T-cell (primary cell): ENCODE data around the gene SHBG. TPM values are rescaled to one million over a fixed set of nuclear protein-coding genes. Genes with fewer than 3 reads are reported as not detected.
A peak's percentile ranks its signal among the peaks of the same experiment; 100 is the strongest.
"Not testable (repeated sequence)": the region's sequence is repeated elsewhere in the genome, so short reads cannot be mapped to it uniquely, and the experiment has no call there.

Experiments
- ATAC-seq, 4 experiments: fragments of 200-7000 bp in 3 of 4; fragments of 150-1000 bp in 1 of 4; cut with Tn5 transposase; replicated peaks in 1 of 4; 1 replicate in 3 of 4; 2 replicates in 1 of 4; pipeline ENCODE4 v1.10.0; 2021; ENCODE audit warnings: moderate library complexity in 3 of 4, mild to moderate bottlenecking in 2 of 4, moderate number of reproducible peaks in 1 of 4
- CTCF ChIA-PET, 2 donors: fragments of 300-600 bp; sonication (Branson Sonifier 250); formaldehyde crosslinking; loops; one replicate each; lab custom pipeline; 2022; ENCODE audit warnings: antibody characterized with exemption in 2 of 2; lab: Charles Lee
- POLR2A ChIA-PET, 2 donors: fragments of 300-600 bp; sonication (Branson Sonifier 250); formaldehyde crosslinking; loops; one replicate each; lab custom pipeline; 2022; ENCODE audit warnings: antibody characterized with exemption in 2 of 2; lab: Charles Lee
- DNase-seq, 35 experiments: peaks; one replicate each; pipeline versions ENCODE4 v3.0.0 to v3.0.0-alpha.2; 2013 to 2023
- H3K27ac ChIP-seq: one replicate; pipeline ENCODE4 v1.5.1; 2013; ENCODE audit warnings: low read length
- H3K27me3 ChIP-seq, 2 experiments: replicated peaks in 1 of 2; 1 replicate in 1 of 2; 2 replicates in 1 of 2; pipeline versions ENCODE4 v1.6.1 to v1.7.0; 2013; ENCODE audit warnings: low read length in 1 of 2, mixed read lengths in 1 of 2; ENCODE audit not compliant: control insufficient read depth in 2 of 2, insufficient read depth in 2 of 2; ENCODE audit errors: extremely low read depth in 1 of 2
- H3K36me3 ChIP-seq, 2 donors: 1 replicate in 1 of 2; 2 replicates in 1 of 2; pipeline versions ENCODE4 v1.6.1 to v1.7.0; 2013; ENCODE audit warnings: low read length in 1 of 2; ENCODE audit not compliant: control insufficient read depth in 2 of 2, insufficient read depth in 1 of 2; ENCODE audit errors: extremely low read depth in 1 of 2
- H3K4me1 ChIP-seq, 2 experiments: 1 replicate in 1 of 2; 2 replicates in 1 of 2; pipeline versions ENCODE4 v1.6.1 to v1.7.0; 2013; ENCODE audit warnings: low read length in 2 of 2, mixed read lengths in 1 of 2; ENCODE audit not compliant: insufficient read depth in 2 of 2, control insufficient read depth in 1 of 2; ENCODE audit errors: extremely low read depth in 1 of 2
- H3K4me3 ChIP-seq, 2 donors: 1 replicate in 1 of 2; 2 replicates in 1 of 2; pipeline versions ENCODE4 v1.5.1 to v1.7.0; 2013; ENCODE audit warnings: mild to moderate bottlenecking in 2 of 2, low read length in 1 of 2, moderate library complexity in 1 of 2; ENCODE audit not compliant: control insufficient read depth in 1 of 2; ENCODE audit errors: extremely low read depth in 1 of 2
- H3K9me3 ChIP-seq: 2 replicates; pipeline ENCODE4 v1.7.0; 2013
- H3K27ac Mint-ChIP-seq, 2 donors: one replicate each; pipeline ENCODE4 v1.8.0; 2020 to 2021; ENCODE audit warnings: mild to moderate bottlenecking in 2 of 2, mixed read lengths in 2 of 2
- H3K27me3 Mint-ChIP-seq, 2 donors: one replicate each; pipeline ENCODE4 v1.8.0; 2021 to 2022; ENCODE audit warnings: mixed read lengths in 2 of 2
- H3K36me3 Mint-ChIP-seq: one replicate; pipeline ENCODE4 v1.8.0; 2021; ENCODE audit warnings: mixed read lengths
- H3K4me1 Mint-ChIP-seq, 3 donors: one replicate each; pipeline ENCODE4 v1.8.0; 2020 to 2022; ENCODE audit warnings: mixed read lengths in 3 of 3, mild to moderate bottlenecking in 1 of 3
- H3K4me3 Mint-ChIP-seq, 3 donors: one replicate each; pipeline ENCODE4 v1.8.0; 2020 to 2022; ENCODE audit warnings: mild to moderate bottlenecking in 3 of 3, mixed read lengths in 3 of 3, moderate library complexity in 3 of 3
- H3K9me3 Mint-ChIP-seq, 3 donors: one replicate each; pipeline ENCODE4 v1.8.0; 2020 to 2022; ENCODE audit warnings: mixed read lengths in 3 of 3
- WGBS: methylation state at CpG from one replicate; pipeline ENCODE4 v1.1.5; 2013; ENCODE audit warnings: missing lambda C conversion rate; ENCODE audit not compliant: insufficient coverage; 5-methylcytosine and 5-hydroxymethylcytosine counted together
- total RNA-seq, 35 experiments: library from RNA in 6 of 35; stranded (reverse) in 6 of 35; fragments of 120-200 nt in 1 of 35; gene quantifications; one replicate each; pipeline versions ENCODE4 v1.2.1 to v1.2.4 and lab custom pipeline; 2013 to 2026

SHBG gene
- total RNA-seq, 5 donors from 2014 or later (not counting 1 experiment from before 2014, with no cell fraction given): not detected

DNA sequence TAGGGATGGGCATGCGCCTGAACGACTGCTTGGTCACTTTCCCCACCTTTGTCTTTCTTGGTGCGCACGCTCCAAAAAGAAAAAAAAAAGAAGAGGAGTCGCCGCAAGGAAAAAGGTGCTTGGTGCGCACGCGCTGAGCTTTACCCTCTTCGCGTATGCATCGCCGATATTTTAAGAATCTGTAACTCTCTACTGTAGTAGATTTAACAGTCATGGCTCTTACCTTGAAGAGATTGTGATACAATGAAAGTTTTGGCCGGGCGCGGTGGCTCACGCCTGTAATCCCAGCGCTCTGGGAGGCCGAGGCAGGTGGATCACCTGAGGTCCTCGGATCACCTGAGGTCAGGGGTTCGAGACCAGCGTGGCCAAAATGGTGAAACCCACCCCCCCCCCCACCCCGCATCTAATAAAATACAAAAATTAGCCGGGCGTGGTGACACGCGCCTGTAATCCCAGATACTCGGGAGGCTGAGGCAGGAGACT lies 14.6 kb upstream of the SHBG start:
- ATAC-seq (peak; percentile 3 to 34 (median 12)), DNase-seq (no peak)
- no peaks in the 10 kb centered on the region for H3K9me3 ChIP-seq
- H3K27me3 ChIP-seq: no peaks in the 10 kb centered on the region
- peak overlapping the region; percentile 87 to 91 (median 89) for H3K4me3 Mint-ChIP-seq
- H3K36me3 Mint-ChIP-seq: no peaks in the 10 kb centered on the region
- H3K27me3 Mint-ChIP-seq: no peaks in the 10 kb centered on the region
- ChIA-PET POLR2A (interaction anchor here in 1 of 2 donors (0.8 kb wide), 1 partner anchor 35 kb away, joined by 3 read pairs; the partner anchor contains the start of gene ATP1B2), CTCF (interaction anchor here (0.5 to 2.8 kb wide), 13 partner anchors 12 to 260 kb away, joined by 3 to 36 read pairs (median 3); partner anchors contain the start of genes TP53 (in 2 of the 2), KDM6B (in 1 of the 2), MPDU1 (in 1 of the 2) and SAT2 (in 1 of the 2))
- H3K27ac ChIP-seq: peak overlapping the region; percentile 65
- H3K27ac Mint-ChIP-seq: peak overlapping the region; percentile 93 to 97
- H3K4me1 Mint-ChIP-seq: peaks cover 34 to 37% (median 35%) of the 10 kb centered on the region in 3 donors
- WGBS: 7% methylated on average over 10 of the region's 28 CpGs
- peak overlapping the region; percentile 69 to 70 for H3K4me3 ChIP-seq
- peaks cover 0 to 7% of the 10 kb centered on the region in 2 donors for H3K36me3 ChIP-seq
- peaks cover 12 to 31% of the 10 kb centered on the region in 2 experiments for H3K4me1 ChIP-seq
- no peaks in the 10 kb centered on the region for H3K9me3 Mint-ChIP-seq

DNA sequence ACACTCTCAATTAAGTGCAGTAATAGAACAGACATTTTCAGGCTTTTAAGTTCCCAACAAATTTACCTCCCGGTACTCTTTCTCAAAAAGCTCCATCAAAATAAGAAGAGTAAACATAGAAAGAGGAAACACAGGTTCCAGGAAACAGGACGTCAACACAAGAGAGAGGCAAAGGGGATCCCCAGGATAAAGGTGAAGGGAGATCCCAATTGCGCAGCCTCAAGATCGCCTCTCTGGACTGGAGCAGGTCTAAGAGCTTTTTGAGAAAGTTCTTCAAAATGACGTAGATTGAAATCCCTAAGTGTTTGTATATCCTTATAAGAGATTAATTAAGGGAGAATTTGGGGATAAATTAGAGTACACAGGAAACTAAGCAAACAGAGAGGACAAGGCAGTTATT lies 11.3 kb upstream of the SHBG start:
- Histone ChIP-seq H3K9me3 (no peaks in the 10 kb centered on the region), H3K27me3 (no peaks in the 10 kb centered on the region), H3K27ac (no peak overlapping the region), H3K36me3 (no peaks in the 10 kb centered on the region), H3K4me1 (peaks cover 3 to 13% of the 10 kb centered on the region in 2 experiments), H3K4me3 (no peak overlapping the region)
- no CpG with 5 or more reads among the region's 5 CpGs for WGBS
- ATAC-seq (no peak), DNase-seq (no peak)
- Mint-ChIP-seq H3K4me3 (no peak overlapping the region), H3K4me1 (peaks cover 5 to 7% (median 5%) of the 10 kb centered on the region in 3 donors), H3K36me3 (no peaks in the 10 kb centered on the region), H3K27ac (no peak overlapping the region), H3K27me3 (no peaks in the 10 kb centered on the region), H3K9me3 (no peaks in the 10 kb centered on the region)
- CTCF ChIA-PET: interaction anchor here in 1 of 2 donors (0.6 kb wide), 1 partner anchor 32 kb away, joined by 3 read pairs; the partner anchor contains the start of gene ATP1B2
- POLR2A ChIA-PET: no interaction called here

DNA sequence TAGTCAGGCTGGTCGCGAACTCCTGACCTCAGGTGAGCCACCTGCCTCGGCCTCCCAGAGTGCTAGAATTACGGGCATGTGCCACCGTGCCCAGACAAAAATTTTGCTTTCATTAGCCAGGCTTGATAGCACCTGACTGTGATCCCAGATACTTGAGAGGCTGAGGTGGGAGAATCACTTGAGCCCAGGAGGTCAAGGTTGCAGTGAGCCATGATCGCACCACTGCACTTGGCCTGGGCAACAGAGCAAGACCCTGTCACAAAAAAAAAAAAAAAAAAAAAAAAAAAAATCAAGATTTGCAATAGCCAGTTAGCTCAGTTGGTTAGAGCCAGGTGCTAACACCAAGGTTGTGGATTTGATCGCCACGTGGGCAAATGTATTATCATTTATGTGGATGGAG lies 9.1 kb upstream of the SHBG start:
- ATAC-seq (no peak), DNase-seq (no peak)
- Histone ChIP-seq H3K27ac (no peak overlapping the region), H3K27me3 (no peaks in the 10 kb centered on the region), H3K36me3 (no peaks in the 10 kb centered on the region), H3K4me3 (no peak overlapping the region), H3K4me1 (no peaks in the 10 kb centered on the region), H3K9me3 (no peaks in the 10 kb centered on the region)
- ChIA-PET POLR2A (interaction anchor here in 1 of 2 donors (0.6 kb wide), 1 partner anchor 50 kb away, joined by 4 read pairs; no protein-coding TSS in a partner anchor), CTCF (interaction anchor here (0.7 to 0.8 kb wide), 2 partner anchors 65 to 69 kb away, joined by 3 to 10 read pairs; no protein-coding TSS in a partner anchor)
- WGBS: 100% methylated on average over 3 of the region's 8 CpGs
- H3K27me3 Mint-ChIP-seq: no peaks in the 10 kb centered on the region
- H3K27ac Mint-ChIP-seq: no peak overlapping the region
- no peaks in the 10 kb centered on the region for H3K9me3 Mint-ChIP-seq
- H3K4me1 Mint-ChIP-seq: no peaks in the 10 kb centered on the region
- no peaks in the 10 kb centered on the region for H3K36me3 Mint-ChIP-seq
- no peak overlapping the region for H3K4me3 Mint-ChIP-seq

DNA sequence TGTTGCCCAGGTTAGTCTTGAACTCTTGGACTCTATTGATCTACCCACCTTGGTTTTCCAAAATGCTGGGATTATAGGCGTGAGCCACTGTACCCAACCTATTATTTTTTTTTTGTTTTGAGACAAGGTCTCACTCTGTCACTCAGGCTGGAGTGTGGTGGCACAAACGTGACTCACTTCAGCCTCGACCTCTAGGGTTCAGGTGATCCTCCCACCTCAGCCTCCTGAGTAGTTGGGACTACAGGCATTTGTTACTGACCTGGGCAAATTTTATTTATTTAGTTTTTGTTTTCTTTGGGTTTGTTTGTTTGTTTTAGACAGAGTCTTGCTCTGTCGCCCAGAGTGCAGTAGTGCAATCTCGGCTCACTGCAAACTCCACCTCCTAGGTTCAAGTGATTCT lies 6.3 kb upstream of the SHBG start:
- Histone ChIP-seq H3K4me3 (no peak overlapping the region), H3K36me3 (no peaks in the 10 kb centered on the region), H3K4me1 (peaks cover 5 to 20% of the 10 kb centered on the region in 2 experiments), H3K27me3 (no peaks in the 10 kb centered on the region), H3K9me3 (no peaks in the 10 kb centered on the region), H3K27ac (no peak overlapping the region)
- no peak for ATAC-seq
- DNase-seq: no peak
- Mint-ChIP-seq H3K4me1 (peaks cover 14 to 18% (median 18%) of the 10 kb centered on the region in 3 donors), H3K36me3 (no peaks in the 10 kb centered on the region), H3K4me3 (no peak overlapping the region), H3K9me3 (no peaks in the 10 kb centered on the region), H3K27me3 (no peaks in the 10 kb centered on the region), H3K27ac (no peak overlapping the region)
- POLR2A ChIA-PET: no interaction called here
- WGBS: no CpG with 5 or more reads among the region's 5 CpGs
- CTCF ChIA-PET: no interaction called here

DNA sequence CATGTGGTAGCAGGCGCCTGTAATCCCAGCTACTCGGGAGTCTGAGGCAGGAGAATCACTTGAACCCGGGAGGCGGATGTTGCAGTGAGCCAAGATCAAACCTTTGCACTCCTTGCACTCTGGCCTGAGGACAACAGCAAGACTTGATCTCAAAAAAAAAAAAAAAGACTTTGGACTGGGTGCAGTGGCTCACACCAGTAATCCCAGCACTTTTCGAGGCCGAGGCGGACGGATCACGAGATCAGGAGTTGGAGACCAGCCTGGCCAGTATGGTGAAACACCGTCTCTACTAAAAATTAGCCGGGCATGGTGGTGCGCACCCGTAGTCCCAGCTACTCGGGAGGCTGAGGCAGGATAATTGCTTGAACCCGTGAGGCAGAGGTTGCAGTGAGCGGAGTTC lies 4.2 kb upstream of the SHBG start:
- DNase-seq, CTCF ChIA-PET: not testable (repeated sequence)

DNA sequence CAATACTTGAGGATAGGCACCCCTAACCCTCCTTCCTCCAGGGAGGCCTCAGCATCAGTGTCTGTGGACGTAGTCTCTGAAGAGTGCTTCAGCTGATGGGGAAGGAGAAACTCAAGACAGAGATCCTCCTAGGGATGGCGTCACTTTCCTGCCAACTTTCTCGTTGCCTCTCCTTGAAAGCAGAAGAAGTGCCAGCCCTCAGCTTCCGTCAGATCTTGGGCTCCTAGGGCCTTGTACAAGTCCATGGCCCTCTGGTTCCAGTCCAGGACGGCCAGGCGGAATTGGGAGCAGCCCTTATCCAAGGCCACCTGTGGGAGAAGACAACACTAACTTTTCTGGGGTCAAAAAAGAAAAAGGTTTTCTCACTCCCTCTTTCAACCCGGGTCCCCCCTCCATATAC lies 3.6 kb upstream of the SHBG start:
- H3K27ac Mint-ChIP-seq: peak overlapping the region in 1 of 2 donors; percentile 87
- no peak for DNase-seq
- peaks cover 14 to 18% (median 18%) of the 10 kb centered on the region in 3 donors for H3K4me1 Mint-ChIP-seq
- peak overlapping the region; percentile 89 to 91 (median 91) for H3K4me3 Mint-ChIP-seq
- H3K4me3 ChIP-seq: no peak overlapping the region
- CTCF ChIA-PET: no interaction called here
- no peaks in the 10 kb centered on the region for H3K9me3 ChIP-seq
- no peaks in the 10 kb centered on the region for H3K27me3 ChIP-seq
- H3K36me3 ChIP-seq: no peaks in the 10 kb centered on the region
- H3K36me3 Mint-ChIP-seq: no peaks in the 10 kb centered on the region
- peaks cover 5 to 20% of the 10 kb centered on the region in 2 experiments for H3K4me1 ChIP-seq
- POLR2A ChIA-PET: no interaction called here
- H3K9me3 Mint-ChIP-seq: no peaks in the 10 kb centered on the region
- no peak for ATAC-seq
- 89% methylated on average over 5 of the region's 7 CpGs for WGBS
- no peaks in the 10 kb centered on the region for H3K27me3 Mint-ChIP-seq
- H3K27ac ChIP-seq: no peak overlapping the region

More for the DNA sequence above, 4.2 kb upstream of the SHBG start:
- peaks cover 5 to 20% of the 10 kb centered on the region in 2 experiments for H3K4me1 ChIP-seq
- H3K9me3 ChIP-seq, H3K9me3 Mint-ChIP-seq, ATAC-seq, H3K27me3 Mint-ChIP-seq, H3K36me3 Mint-ChIP-seq, H3K27ac ChIP-seq, H3K27me3 ChIP-seq, H3K4me3 ChIP-seq, H3K27ac Mint-ChIP-seq, POLR2A ChIA-PET, H3K36me3 ChIP-seq: not testable (repeated sequence)
- Mint-ChIP-seq H3K4me3 (peak overlapping the region in 2 of 3 donors; percentile 24 to 89), H3K4me1 (peaks cover 14 to 18% (median 18%) of the 10 kb centered on the region in 3 donors)
- 96% methylated on average over 15 of the region's 16 CpGs for WGBS
